Measurements from ENCODE around the gene CPA5. TPM values are rescaled to one million over a fixed set of nuclear protein-coding genes. Genes with fewer than 3 reads are reported as not detected.

Gene CPA5
- total and polyA plus RNA-seq, 2 experiments from 2014 or later: not detected

DNA sequence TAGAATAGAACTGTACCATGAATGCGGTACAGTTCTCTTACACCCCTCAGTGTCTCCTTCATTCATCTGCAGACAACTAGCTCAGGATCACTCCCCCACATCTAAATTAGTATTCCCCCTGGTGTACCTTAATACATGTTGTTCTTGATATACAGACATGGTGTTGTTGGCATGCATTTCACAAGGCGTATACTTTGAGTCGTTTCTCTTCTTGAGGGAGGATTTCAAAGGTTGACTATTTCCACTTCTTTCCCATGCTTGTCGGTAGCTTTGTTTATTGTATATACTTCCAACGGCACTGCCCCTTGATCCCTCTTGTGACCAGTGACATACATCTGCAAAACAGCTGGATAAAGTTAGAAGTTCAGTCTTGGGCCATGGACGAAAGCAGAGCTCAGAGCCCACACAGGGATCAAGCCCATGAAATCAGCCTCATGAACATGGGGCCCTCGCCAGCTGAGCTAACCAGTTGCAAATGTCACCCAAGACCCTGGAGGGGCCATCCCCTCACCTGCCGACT is 43.1 kb upstream of the CPA5 start:
- Histone ChIP-seq H3K4me2 (no peak overlapping the region), H2AFZ (no peak overlapping the region), H3K4me3 (no peak overlapping the region), H3K27me3 (ENCODE audit: insufficient read depth) (no peaks in the 10 kb centered on the region), H3K36me3 (ENCODE audit: insufficient read depth) (no peaks in the 10 kb centered on the region), H3K4me1 (ENCODE audit: insufficient read depth) (no peaks in the 10 kb centered on the region), H3K9me2 (ENCODE audit: insufficient read depth) (no peaks in the 10 kb centered on the region), H4K20me1 (replicated peaks; ENCODE audit: insufficient read depth) (no peaks in the 10 kb centered on the region), H3F3A (replicated peaks; ENCODE audit: low read depth) (no peaks in the 10 kb centered on the region), H3K27ac (ENCODE audit: low read depth) (no peak overlapping the region), H3K79me2 (replicated peaks; ENCODE audit: insufficient read depth) (no peaks in the 10 kb centered on the region)
- no peak overlapping the region for H3K4me3 Mint-ChIP-seq
- H3K4me1 Mint-ChIP-seq: no peaks in the 10 kb centered on the region
- H3K36me3 Mint-ChIP-seq (ENCODE audit: low read depth): no peaks in the 10 kb centered on the region
- TF ChIP-seq ZNF462 (CRISPR knock-in tag; IDR thresholded peaks at IDR 0.05): no peak
- no peak for TF ChIP-seq REST (IDR thresholded peaks at IDR 0.05; ENCODE audit: unreplicated experiment)
- no peak for DNase-seq (ENCODE audit: low spot score)
- ATAC-seq: no peak
- peaks cover 10% of the 10 kb centered on the region for H3K27me3 Mint-ChIP-seq (ENCODE audit: insufficient read depth, low read depth, poor library complexity)
- no peaks in the 10 kb centered on the region; the same call in 2 of the 3 replicates for H3K9me3 Mint-ChIP-seq
- no peak overlapping the region for H3K27ac Mint-ChIP-seq

Measured in GM23338 (cell line).